DMS153 treated with DMSO at 0.1 percent for 48 hours (cell line): ENCODE data around the gene C2orf92.

Source experiments
- DNase-seq: peaks from one replicate; lab custom pipeline; 2025; ENCODE audit not compliant: unreplicated experiment; lab: John Stamatoyannopoulos, UW

The C2orf92 gene

DNA sequence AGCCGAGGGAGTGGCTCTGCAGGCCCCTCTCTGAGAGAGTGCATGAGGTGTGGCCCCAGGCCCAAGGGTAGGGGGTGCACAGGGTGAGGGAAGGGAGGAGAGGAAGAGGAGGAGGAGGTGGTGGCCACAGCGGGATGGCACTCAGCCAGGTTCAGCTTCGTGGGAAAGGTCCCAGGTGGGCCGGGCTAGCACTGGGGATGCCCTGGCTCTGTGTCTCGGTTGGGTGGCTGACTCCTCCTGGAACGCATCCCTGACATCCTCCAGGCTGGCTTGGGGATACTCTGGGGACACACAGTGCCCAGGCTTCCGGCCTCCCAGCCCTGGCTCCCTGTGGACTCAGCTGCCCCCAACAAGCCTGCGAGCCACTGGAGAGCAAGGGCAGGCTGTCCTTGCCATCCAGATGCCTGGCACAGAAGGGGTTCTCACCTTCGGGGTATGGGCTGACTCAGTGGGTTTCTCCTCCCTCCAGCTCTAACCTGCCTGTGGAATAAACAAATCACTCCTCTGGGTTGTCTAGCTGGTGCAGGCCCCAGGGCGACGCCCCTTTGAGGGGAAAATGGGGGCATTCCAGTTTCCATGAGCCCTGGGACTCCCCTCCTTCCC, 43.3 kb downstream of the C2orf92 start:
- no peak for DNase-seq

DNA sequence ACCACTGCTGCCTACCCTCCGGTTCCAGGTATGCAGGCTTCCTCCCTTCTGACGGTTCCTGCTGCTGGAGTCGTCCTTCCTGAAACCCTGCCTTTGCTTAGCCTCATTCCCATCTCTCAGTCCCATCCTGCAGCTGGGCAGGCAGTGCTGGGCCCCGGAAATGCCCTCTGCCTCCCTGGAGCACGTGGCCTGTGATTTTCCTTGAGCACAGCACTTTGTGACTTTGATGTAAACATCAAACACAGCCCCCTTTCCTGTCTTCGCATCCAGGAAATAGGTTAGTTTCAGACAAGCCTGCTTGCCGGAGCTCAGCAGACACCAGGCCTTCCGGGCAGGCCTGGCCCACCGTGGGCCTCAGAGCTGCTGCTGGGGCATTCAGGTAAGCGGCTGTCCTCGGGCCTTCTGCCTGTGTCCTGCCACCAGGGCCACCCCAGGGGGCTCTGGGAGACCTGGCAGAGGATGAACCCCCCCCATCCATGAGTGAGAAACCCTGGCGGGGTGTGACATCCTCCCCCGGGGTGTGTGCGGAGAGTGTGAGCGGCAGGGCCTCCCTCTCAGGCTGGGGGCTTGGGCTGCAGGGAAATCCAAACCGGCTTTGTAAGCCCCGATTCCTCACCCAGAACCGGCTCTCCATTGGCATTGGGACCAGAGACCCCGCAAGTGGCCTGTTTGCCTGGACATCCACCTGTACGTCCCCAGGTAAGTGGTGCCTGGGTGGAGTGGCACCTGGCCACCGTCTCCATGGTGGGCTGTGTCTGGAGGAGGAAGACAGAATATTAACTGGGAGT, 44.0 kb downstream of the C2orf92 start, which contains the start of gene ZAP70:
Gene ZAP70, plus strand, starts transcription at position 281 of the 788 bp plus-strand sequence. CDS start 10,461 bp downstream, outside the sequence.
- DNase-seq: no peak

DNA sequence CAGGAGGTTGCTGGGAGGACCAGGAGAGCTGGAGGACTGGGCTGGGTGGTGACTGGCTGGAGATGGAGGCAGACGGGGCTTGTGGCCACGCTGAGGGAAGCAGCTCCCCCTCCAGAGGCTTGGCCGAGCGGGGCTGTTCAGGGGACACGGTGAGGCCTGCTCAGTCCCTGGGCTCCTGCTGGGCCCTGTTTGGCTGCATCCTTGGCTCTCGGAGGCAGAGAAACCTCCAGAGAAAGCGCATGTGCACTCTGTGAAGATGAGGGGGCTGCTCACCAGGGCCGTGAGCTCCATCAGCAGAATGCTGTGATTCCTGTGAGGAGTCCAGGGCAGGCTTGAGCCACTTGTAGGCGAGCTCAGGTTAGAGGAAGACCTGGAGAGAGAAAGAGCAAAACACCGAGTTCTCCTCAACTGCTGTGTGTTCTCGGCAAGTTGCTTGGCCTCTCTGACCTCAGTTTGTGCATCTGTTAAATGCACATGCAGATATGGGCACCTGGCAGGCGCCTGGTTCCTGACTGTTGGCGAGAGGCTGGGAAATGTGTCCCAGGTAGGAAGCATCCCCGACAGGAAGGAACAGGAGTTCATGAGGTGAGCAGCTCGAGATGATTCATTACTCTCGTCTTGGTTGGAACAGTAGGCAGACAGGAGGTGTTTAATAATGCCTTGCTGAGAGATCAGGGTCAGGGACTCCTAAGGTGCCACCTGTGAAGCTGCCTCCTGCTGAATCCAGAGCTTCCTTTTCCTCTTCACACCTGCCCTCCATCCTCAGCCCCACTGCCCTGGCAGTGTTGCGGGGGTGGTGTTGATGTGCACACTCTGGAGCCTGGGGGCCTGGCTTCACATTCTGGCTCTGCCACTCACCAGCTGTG, 44.8 kb downstream of the C2orf92 start:
- no peak for DNase-seq

- DNase-seq: no peak
These were observed 45.6 kb downstream of the C2orf92 start for GRCh38 chr2:97714950-97715652.

- DNase-seq: no peak
These were observed 46.6 kb downstream of the C2orf92 start for GRCh38 chr2:97715951-97716694.

DNA sequence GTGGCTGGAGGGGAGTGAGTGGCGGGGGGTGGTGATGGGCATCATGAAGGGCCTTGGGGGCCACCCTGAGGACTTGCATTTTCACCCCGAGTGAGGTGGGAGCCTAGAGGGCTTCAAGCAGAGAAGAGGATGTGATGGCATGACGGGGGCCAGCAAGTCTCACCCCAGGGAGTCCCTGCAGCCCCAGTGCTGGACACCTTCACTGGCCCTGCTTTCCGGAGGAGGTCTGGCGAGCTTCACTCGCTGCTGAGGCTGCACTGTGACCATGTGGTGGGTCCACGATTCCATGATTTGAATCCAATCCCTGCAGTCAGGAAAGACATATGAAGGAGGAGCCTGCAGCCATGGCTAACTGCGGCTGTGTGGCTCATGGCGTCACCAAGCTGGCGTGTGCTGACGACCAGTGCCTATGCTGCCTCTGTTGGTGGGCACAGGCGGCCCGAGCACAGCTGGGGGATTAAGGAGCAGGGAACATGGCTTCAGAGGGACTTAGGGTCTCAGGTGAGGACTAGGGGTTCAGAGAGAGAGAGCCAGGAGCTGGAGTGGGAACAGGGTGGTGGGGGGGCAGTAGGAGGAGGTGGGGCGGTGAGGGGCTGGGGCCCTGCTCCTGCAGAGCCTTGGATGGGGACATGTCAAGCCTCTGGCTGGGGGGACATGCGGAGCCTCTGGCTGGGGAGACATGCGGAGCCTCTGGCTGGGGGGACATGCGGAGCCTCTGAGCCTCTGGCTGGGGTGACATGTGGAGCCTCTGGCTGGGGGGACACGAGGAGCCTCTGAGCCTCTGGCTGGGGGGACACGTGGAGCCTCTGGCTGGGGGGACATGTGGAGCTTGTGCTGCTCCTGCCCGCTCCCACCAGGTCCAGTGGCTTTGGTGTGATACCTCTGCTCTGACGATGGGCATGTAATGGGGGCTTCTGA, 47.4 kb downstream of the C2orf92 start:
- no peak for DNase-seq

DNA sequence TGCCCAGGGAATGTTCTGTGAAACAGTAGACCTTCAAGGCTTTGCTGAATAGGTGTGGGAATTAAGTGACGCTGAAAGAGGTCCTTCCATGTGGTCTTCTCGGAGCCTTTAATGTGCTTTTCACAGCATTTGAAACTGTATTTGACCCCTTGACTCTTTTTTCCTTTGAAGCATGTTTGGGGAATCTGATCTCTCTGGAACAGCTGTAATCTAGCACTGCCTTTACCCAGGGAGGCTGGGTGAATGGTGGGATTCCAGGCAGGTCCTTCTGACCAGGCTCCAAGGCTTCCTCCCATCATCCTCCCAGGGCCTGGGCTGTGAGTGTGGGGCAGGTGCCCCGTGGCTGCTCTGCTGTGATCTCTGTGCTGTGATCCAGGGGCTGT, 48.1 kb downstream of the C2orf92 start:
- DNase-seq: no peak

DNA sequence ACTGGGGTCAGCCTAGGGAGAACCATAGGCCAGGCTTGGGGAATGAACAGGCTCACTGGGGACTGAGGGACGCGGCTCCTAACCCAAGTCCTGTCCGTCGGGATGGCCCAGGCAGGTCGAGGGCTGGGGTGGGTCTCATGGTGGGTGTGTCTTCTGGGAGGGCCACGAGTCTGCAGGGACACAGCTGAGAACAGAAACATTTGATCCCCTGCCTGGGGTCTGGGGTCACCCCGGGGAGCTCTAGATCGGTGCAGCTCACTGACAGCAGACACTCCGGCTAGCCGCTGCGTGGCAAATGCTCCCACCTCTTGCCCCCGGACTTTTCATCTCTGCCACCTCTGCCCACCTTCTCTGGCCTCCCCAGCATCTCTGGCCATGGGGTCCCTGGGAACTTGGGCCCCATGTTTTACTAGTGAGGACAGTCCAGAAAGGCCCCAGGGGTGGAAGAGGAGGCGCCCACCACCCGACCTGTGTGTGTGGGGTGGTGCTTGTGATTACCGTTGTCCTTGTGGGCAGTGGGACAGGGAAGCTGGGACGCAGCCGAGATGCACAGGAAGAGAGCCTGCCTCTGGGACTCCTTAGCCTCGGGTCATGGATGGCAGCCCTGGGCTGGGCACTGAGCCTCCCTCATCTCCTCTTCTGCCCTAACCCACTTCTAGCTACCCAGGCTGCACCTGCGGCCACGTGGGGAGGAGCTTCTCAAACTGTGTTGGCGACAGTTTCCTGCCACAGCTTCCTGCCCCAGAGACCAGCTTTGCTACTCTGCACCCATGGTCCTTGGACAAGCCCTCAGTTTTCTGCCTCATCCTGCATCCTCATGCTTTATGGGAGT, 48.8 kb downstream of the C2orf92 start:
- DNase-seq: no peak

DNA sequence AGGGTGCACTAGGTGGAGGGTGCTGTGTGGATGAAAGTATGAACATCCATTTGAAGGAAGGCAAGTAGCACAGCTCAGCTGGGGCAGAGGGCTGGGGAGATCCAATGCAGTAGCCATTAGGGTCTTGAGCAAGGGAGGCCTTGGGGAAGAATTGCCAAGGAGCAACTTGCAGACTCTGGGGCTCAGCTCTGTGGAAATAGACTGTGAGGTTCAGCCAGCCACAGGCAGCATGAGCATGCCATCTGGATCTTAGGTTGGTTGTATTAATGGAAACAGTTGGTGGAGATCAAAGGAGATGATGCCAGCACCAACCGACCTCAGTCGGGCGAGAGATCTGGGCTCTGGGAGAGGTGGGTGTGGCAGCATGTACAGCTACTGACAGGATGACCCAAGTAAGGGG, 49.4 kb downstream of the C2orf92 start:
- no peak for DNase-seq

DNA sequence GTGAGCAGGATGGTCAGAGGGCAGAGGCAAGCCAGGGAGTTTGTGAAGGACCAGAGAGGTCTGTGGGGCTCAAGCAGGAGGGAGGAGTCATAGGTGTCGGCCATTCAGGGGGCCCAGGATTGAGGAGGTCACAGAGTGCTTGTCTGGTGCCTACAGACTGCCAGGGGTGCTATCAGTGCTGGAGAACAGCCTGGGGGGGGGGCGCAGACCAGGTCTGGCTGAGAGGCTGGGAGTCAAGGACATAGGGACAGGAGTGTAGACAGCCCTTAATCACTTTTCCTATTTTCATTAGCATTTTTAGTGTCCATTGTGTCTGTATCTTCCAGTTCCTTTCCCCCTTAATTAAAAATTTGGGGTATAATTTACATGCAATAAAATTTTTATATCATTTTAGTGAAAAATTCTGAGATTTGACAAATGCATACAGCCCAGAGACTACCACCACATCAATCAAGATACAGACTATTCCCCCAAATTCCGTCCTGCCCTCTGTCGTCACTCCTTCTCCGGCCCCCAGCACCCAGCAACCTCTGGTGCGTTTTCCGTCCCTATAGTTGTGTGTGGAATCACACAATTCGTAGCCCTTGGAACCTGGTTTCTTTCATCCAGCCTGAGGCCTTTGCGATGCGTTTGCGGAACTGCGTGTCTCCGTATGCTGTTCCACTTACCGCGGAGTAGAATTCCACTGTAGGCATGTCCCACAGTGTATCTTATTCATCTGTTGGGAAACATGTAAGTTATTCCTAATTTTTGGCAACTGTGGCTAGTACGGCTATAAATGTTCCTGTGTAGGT, 50.0 kb downstream of the C2orf92 start:
- DNase-seq: no peak

GRCh38 chr2:97720746-97721145, 51.2 kb downstream of the C2orf92 start:
- no peak for DNase-seq

- DNase-seq: no peak
These were observed 52.7 kb downstream of the C2orf92 start for GRCh38 chr2:97722227-97722626.

GRCh38 chr2:97723156-97724072, 53.9 kb downstream of the C2orf92 start:
- no peak for DNase-seq

- no peak for DNase-seq
These were observed 54.5 kb downstream of the C2orf92 start for GRCh38 chr2:97724073-97724410.

GRCh38 chr2:97724501-97724900, 55.0 kb downstream of the C2orf92 start:
- DNase-seq: no peak

- no peak for DNase-seq
These were observed 55.6 kb downstream of the C2orf92 start for GRCh38 chr2:97724946-97725688.
